ENCODE data around the gene GAD2.

GAD2 gene

GRCh38 chr10:26199841-26200240 is 16.7 kb upstream of the GAD2 start:
- no peaks in the 10 kb centered on the region for H3K79me1 ChIP-seq (ENCODE audit: low read length)
- H4K12ac ChIP-seq (ENCODE audit: low read depth, low read length): no peak overlapping the region
- H3K4me3 ChIP-seq (ENCODE audit: low read depth, low read length): no peak overlapping the region
- peak in 1 of 2 donors; percentile 5 for DNase-seq
- no peak overlapping the region for H2AFZ ChIP-seq (ENCODE audit: insufficient read depth, low read length, poor library complexity)
- no peaks in the 10 kb centered on the region for H3K9me3 ChIP-seq (ENCODE audit: insufficient read depth, low read depth, low read length)
- H2BK12ac ChIP-seq (ENCODE audit: low read length): no peak overlapping the region
- no peak overlapping the region for H2AK5ac ChIP-seq (ENCODE audit: low read length)
- no peak overlapping the region for H3K27ac ChIP-seq (ENCODE audit: low read depth, low read length)
- H3K9ac ChIP-seq (ENCODE audit: low read length): no peak overlapping the region
- H3K79me2 ChIP-seq (ENCODE audit: control insufficient read depth, insufficient read depth, low read length, poor library complexity): no peaks in the 10 kb centered on the region
- H3K36me3 ChIP-seq (ENCODE audit: control insufficient read depth in 1 of 2, insufficient read depth in 2 of 2, low read length in 2 of 2): no peaks in the 10 kb centered on the region
- H4K8ac ChIP-seq (ENCODE audit: low read depth, low read length): no peak overlapping the region
- WGBS (ENCODE audit: extremely low coverage, insufficient coverage, insufficient read length): no CpG with 5 or more reads among the region's 4 CpGs
- H3K4me2 ChIP-seq (ENCODE audit: low read length): no peak overlapping the region
- no peak overlapping the region for H3K14ac ChIP-seq (ENCODE audit: low read length)
- no peak overlapping the region for H3K18ac ChIP-seq (ENCODE audit: low read length)
- no peak overlapping the region for H2BK5ac ChIP-seq (ENCODE audit: low read depth, low read length, poor library complexity)
- no peak overlapping the region for H3K4ac ChIP-seq (ENCODE audit: low read depth, low read length)
- H2BK120ac ChIP-seq (ENCODE audit: insufficient read depth, low read length, poor library complexity): no peak overlapping the region
- no peak overlapping the region for H3K23ac ChIP-seq (ENCODE audit: low read length)
- no peak overlapping the region for H4K91ac ChIP-seq (ENCODE audit: low read depth, low read length)
- no peaks in the 10 kb centered on the region for H3K4me1 ChIP-seq (ENCODE audit: control insufficient read depth in 1 of 2, insufficient read depth in 2 of 2, low read length in 2 of 2)
- H3K27me3 ChIP-seq (ENCODE audit: insufficient read depth, low read length): no peaks in the 10 kb centered on the region

GRCh38 chr10:26205223-26205622 is 11.4 kb upstream of the GAD2 start:
- H2AK5ac ChIP-seq (ENCODE audit: low read length): no peak overlapping the region
- no peak overlapping the region for H3K9ac ChIP-seq (ENCODE audit: low read length)
- no peaks in the 10 kb centered on the region for H3K79me2 ChIP-seq (ENCODE audit: control insufficient read depth, insufficient read depth, low read length, poor library complexity)
- H4K8ac ChIP-seq (ENCODE audit: low read depth, low read length): no peak overlapping the region
- no peak overlapping the region for H3K4ac ChIP-seq (ENCODE audit: low read depth, low read length)
- no peak overlapping the region for H2BK5ac ChIP-seq (ENCODE audit: low read depth, low read length, poor library complexity)
- H2BK12ac ChIP-seq (ENCODE audit: low read length): no peak overlapping the region
- H2BK120ac ChIP-seq (ENCODE audit: insufficient read depth, low read length, poor library complexity): no peak overlapping the region
- H2AFZ ChIP-seq (ENCODE audit: insufficient read depth, low read length, poor library complexity): no peak overlapping the region
- no peaks in the 10 kb centered on the region for H3K27me3 ChIP-seq (ENCODE audit: insufficient read depth, low read length)
- no peak overlapping the region for H3K4me3 ChIP-seq (ENCODE audit: low read depth, low read length)
- no peaks in the 10 kb centered on the region for H3K9me3 ChIP-seq (ENCODE audit: insufficient read depth, low read depth, low read length)
- no peak for DNase-seq
- H3K4me2 ChIP-seq (ENCODE audit: low read length): no peak overlapping the region
- WGBS (ENCODE audit: extremely low coverage, insufficient coverage, insufficient read length): no CpG with 5 or more reads among the region's 2 CpGs
- no peaks in the 10 kb centered on the region for H3K36me3 ChIP-seq (ENCODE audit: control insufficient read depth in 1 of 2, insufficient read depth in 2 of 2, low read length in 2 of 2)
- no peak overlapping the region for H3K14ac ChIP-seq (ENCODE audit: low read length)
- no peaks in the 10 kb centered on the region for H3K79me1 ChIP-seq (ENCODE audit: low read length)
- H3K27ac ChIP-seq (ENCODE audit: low read depth, low read length): no peak overlapping the region
- no peak overlapping the region for H3K23ac ChIP-seq (ENCODE audit: low read length)
- H4K91ac ChIP-seq (ENCODE audit: low read depth, low read length): no peak overlapping the region
- no peak overlapping the region for H4K12ac ChIP-seq (ENCODE audit: low read depth, low read length)
- no peaks in the 10 kb centered on the region for H3K4me1 ChIP-seq (ENCODE audit: control insufficient read depth in 1 of 2, insufficient read depth in 2 of 2, low read length in 2 of 2)
- H3K18ac ChIP-seq (ENCODE audit: low read length): no peak overlapping the region

GRCh38 chr10:26211781-26212444 is 4.7 kb upstream of the GAD2 start:
- Histone ChIP-seq H4K8ac (ENCODE audit: low read depth, low read length) (no peak overlapping the region), H3K23ac (ENCODE audit: low read length) (no peak overlapping the region), H3K79me2 (ENCODE audit: control insufficient read depth, insufficient read depth, low read length, poor library complexity) (no peaks in the 10 kb centered on the region), H3K9me3 (ENCODE audit: insufficient read depth, low read depth, low read length) (peaks cover 7% of the 10 kb centered on the region), H2BK5ac (ENCODE audit: low read depth, low read length, poor library complexity) (no peak overlapping the region), H3K18ac (ENCODE audit: low read length) (no peak overlapping the region), H2BK12ac (ENCODE audit: low read length) (no peak overlapping the region), H3K9ac (ENCODE audit: low read length) (no peak overlapping the region), H4K91ac (ENCODE audit: low read depth, low read length) (no peak overlapping the region), H2AK5ac (ENCODE audit: low read length) (no peak overlapping the region), H3K27me3 (ENCODE audit: insufficient read depth, low read length) (peaks cover 63% of the 10 kb centered on the region), H3K4me1 (ENCODE audit: control insufficient read depth in 1 of 2, insufficient read depth in 2 of 2, low read length in 2 of 2) (peaks cover 6 to 11% of the 10 kb centered on the region in 2 experiments), H3K4me3 (ENCODE audit: low read depth, low read length) (no peak overlapping the region), H3K79me1 (ENCODE audit: low read length) (no peaks in the 10 kb centered on the region), H3K4ac (ENCODE audit: low read depth, low read length) (no peak overlapping the region), H2BK120ac (ENCODE audit: insufficient read depth, low read length, poor library complexity) (no peak overlapping the region), H3K27ac (ENCODE audit: low read depth, low read length) (no peak overlapping the region), H4K12ac (ENCODE audit: low read depth, low read length) (no peak overlapping the region), H2AFZ (ENCODE audit: insufficient read depth, low read length, poor library complexity) (no peak overlapping the region), H3K36me3 (ENCODE audit: control insufficient read depth in 1 of 2, insufficient read depth in 2 of 2, low read length in 2 of 2) (no peaks in the 10 kb centered on the region), H3K14ac (ENCODE audit: low read length) (no peak overlapping the region), H3K4me2 (ENCODE audit: low read length) (no peak overlapping the region)
- DNase-seq: no peak
- no CpG with 5 or more reads among the region's 37 CpGs for WGBS (ENCODE audit: extremely low coverage, insufficient coverage, insufficient read length)

- no CpG with 5 or more reads among the region's 12 CpGs for WGBS (ENCODE audit: extremely low coverage, insufficient coverage, insufficient read length)
- Histone ChIP-seq H4K91ac (ENCODE audit: low read depth, low read length) (no peak overlapping the region), H3K4ac (ENCODE audit: low read depth, low read length) (no peak overlapping the region), H2BK120ac (ENCODE audit: insufficient read depth, low read length, poor library complexity) (no peak overlapping the region), H3K4me2 (ENCODE audit: low read length) (no peak overlapping the region), H3K4me1 (ENCODE audit: control insufficient read depth in 1 of 2, insufficient read depth in 2 of 2, low read length in 2 of 2) (peaks cover 8 to 11% of the 10 kb centered on the region in 2 experiments), H4K12ac (ENCODE audit: low read depth, low read length) (no peak overlapping the region), H2BK12ac (ENCODE audit: low read length) (no peak overlapping the region), H3K23ac (ENCODE audit: low read length) (no peak overlapping the region), H3K9ac (ENCODE audit: low read length) (no peak overlapping the region), H4K8ac (ENCODE audit: low read depth, low read length) (no peak overlapping the region), H2AK5ac (ENCODE audit: low read length) (no peak overlapping the region), H3K79me1 (ENCODE audit: low read length) (no peaks in the 10 kb centered on the region), H3K14ac (ENCODE audit: low read length) (no peak overlapping the region), H3K36me3 (ENCODE audit: control insufficient read depth in 1 of 2, insufficient read depth in 2 of 2, low read length in 2 of 2) (no peaks in the 10 kb centered on the region), H3K79me2 (ENCODE audit: control insufficient read depth, insufficient read depth, low read length, poor library complexity) (no peaks in the 10 kb centered on the region), H3K4me3 (ENCODE audit: low read depth, low read length) (no peak overlapping the region), H3K18ac (ENCODE audit: low read length) (no peak overlapping the region), H3K27me3 (ENCODE audit: insufficient read depth, low read length) (peaks cover 69% of the 10 kb centered on the region), H3K27ac (ENCODE audit: low read depth, low read length) (no peak overlapping the region), H2AFZ (ENCODE audit: insufficient read depth, low read length, poor library complexity) (no peak overlapping the region), H2BK5ac (ENCODE audit: low read depth, low read length, poor library complexity) (no peak overlapping the region), H3K9me3 (ENCODE audit: insufficient read depth, low read depth, low read length) (peaks cover 7% of the 10 kb centered on the region)
- DNase-seq: no peak
Observed at GRCh38 chr10:26212511-26212910, 4.1 kb upstream of the GAD2 start.
